Measurements from ENCODE around the gene PCDH12. TPM values are rescaled to one million over a fixed set of nuclear protein-coding genes. Genes with fewer than 3 reads are reported as not detected.

Gene PCDH12
- total RNA-seq, 1 experiment from 2014 or later = not detected

DNA sequence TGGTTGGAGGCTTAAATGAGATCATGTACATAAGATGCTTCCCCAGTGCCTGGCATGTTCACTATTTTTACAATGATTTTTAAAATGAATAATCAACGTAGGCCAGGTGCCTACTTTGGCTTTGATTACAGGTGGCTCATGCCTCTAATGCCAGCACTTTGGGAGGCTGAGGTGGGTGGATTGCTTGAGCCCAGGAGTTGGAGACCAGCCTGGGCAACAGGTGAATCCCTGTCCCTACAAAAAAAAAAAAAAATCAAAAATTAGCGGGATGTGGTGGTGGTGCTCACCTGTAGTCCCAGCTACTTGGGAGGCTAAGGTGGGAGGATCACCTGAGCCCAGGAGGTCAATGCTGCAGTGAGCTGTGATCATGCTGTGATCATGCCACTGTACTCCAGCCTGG, 9.2 kb downstream of the PCDH12 start:
- no peaks in the 10 kb centered on the region for H4K20me1 ChIP-seq (ENCODE audit: control insufficient read depth, insufficient read depth, insufficient read length)
- H3K27me3 ChIP-seq (ENCODE audit: insufficient read depth, low read length) = no peaks in the 10 kb centered on the region
- H2BK20ac ChIP-seq (ENCODE audit: low read depth, low read length, poor library complexity, severe bottlenecking) = no peak overlapping the region
- H3T11ph ChIP-seq (ENCODE audit: low read length) = no peak overlapping the region
- H2BK5ac ChIP-seq (ENCODE audit: insufficient read length, low read length) = no peak overlapping the region
- no peak for DNase-seq
- no peak overlapping the region for H3K27ac ChIP-seq (ENCODE audit: insufficient read length, low read depth, low read length)
- H2BK120ac ChIP-seq (ENCODE audit: low read depth, low read length, poor library complexity, severe bottlenecking) = no peak overlapping the region
- H3K4ac ChIP-seq (ENCODE audit: low read depth, low read length) = no peak overlapping the region
- no peaks in the 10 kb centered on the region for H3K79me1 ChIP-seq (ENCODE audit: insufficient read depth, low read depth, low read length, poor library complexity, severe bottlenecking)
- H3K14ac ChIP-seq (ENCODE audit: insufficient read depth, low read length) = no peak overlapping the region
- H3K4me2 ChIP-seq (ENCODE audit: insufficient read depth, insufficient read length, low read length) = no peak overlapping the region
- H3K23me2 ChIP-seq (ENCODE audit: insufficient read length, low read depth, low read length, poor library complexity, severe bottlenecking) = no peaks in the 10 kb centered on the region
- H3K9ac ChIP-seq (ENCODE audit: extremely low read depth, insufficient read length, low read length) = no peak overlapping the region
- no peaks in the 10 kb centered on the region; a peak in 1 of 5 replicates for H3K9me3 Mint-ChIP-seq
- no peak overlapping the region for H3K23ac ChIP-seq (ENCODE audit: insufficient read length, low read depth, low read length)
- no peak overlapping the region for H4K8ac ChIP-seq (replicated peaks; ENCODE audit: insufficient read length, low read depth, low read length)
- H2AFZ ChIP-seq (ENCODE audit: low read length) = no peak overlapping the region
- peaks cover 13% of the 10 kb centered on the region for H3K27me3 Mint-ChIP-seq (ENCODE audit: low read depth)
- H3K9me3 ChIP-seq (ENCODE audit: control insufficient read depth, low read depth, low read length) = no peaks in the 10 kb centered on the region
- no peaks in the 10 kb centered on the region for H3K36me3 Mint-ChIP-seq (ENCODE audit: insufficient read depth in 1 of 3, low read depth in 3 of 3)
- H3K4me3 Mint-ChIP-seq = no peak overlapping the region
- H4K91ac ChIP-seq (ENCODE audit: insufficient read length, low read depth, low read length) = no peak overlapping the region
- no peak overlapping the region for H2AK5ac ChIP-seq (ENCODE audit: insufficient read length, low read length)
- H3K4me1 Mint-ChIP-seq = peaks cover 19 to 26% of the 10 kb centered on the region in 2 experiments
- no peak overlapping the region for H2BK12ac ChIP-seq (ENCODE audit: insufficient read length, low read depth, low read length)
- H4K5ac ChIP-seq (ENCODE audit: insufficient read length, low read depth, low read length) = no peak overlapping the region
- H3K4me1 ChIP-seq (ENCODE audit: insufficient read depth, low read length) = no peaks in the 10 kb centered on the region; the same call in 1 of the 2 replicates
- H3K27ac Mint-ChIP-seq = no peak overlapping the region
- no peak overlapping the region for H3K56ac ChIP-seq (ENCODE audit: insufficient read length, low read depth, low read length)
- WGBS (ENCODE audit: extremely low coverage, insufficient read length, low lambda C conversion rate) = no CpG with 5 or more reads among the region's 2 CpGs
- H3K18ac ChIP-seq (ENCODE audit: insufficient read length, low read depth, low read length) = no peak overlapping the region
- no peaks in the 10 kb centered on the region for H3K79me2 ChIP-seq (ENCODE audit: insufficient read depth, low read length)
- H2BK15ac ChIP-seq (ENCODE audit: low read depth, low read length) = no peak overlapping the region
- TF ChIP-seq, protein P1, sequence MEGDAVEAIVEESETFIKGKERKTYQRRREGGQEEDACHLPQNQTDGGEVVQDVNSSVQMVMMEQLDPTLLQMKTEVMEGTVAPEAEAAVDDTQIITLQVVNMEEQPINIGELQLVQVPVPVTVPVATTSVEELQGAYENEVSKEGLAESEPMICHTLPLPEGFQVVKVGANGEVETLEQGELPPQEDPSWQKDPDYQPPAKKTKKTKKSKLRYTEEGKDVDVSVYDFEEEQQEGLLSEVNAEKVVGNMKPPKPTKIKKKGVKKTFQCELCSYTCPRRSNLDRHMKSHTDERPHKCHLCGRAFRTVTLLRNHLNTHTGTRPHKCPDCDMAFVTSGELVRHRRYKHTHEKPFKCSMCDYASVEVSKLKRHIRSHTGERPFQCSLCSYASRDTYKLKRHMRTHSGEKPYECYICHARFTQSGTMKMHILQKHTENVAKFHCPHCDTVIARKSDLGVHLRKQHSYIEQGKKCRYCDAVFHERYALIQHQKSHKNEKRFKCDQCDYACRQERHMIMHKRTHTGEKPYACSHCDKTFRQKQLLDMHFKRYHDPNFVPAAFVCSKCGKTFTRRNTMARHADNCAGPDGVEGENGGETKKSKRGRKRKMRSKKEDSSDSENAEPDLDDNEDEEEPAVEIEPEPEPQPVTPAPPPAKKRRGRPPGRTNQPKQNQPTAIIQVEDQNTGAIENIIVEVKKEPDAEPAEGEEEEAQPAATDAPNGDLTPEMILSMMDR (conservative IDR thresholded peaks at IDR 0.05) = no peak
